NCI-H2081 treated with DMSO at 0.1 percent for 48 hours (cell line): Measurements from ENCODE around the gene LIMS1.
"Not testable (repeated sequence)": the region's sequence is repeated elsewhere in the genome, so short reads cannot be mapped to it uniquely, and the experiment has no call there.

Experiments
- DNase-seq: peaks from one replicate; lab custom pipeline; 2025; lab: John Stamatoyannopoulos, UW

The LIMS1 gene

DNA sequence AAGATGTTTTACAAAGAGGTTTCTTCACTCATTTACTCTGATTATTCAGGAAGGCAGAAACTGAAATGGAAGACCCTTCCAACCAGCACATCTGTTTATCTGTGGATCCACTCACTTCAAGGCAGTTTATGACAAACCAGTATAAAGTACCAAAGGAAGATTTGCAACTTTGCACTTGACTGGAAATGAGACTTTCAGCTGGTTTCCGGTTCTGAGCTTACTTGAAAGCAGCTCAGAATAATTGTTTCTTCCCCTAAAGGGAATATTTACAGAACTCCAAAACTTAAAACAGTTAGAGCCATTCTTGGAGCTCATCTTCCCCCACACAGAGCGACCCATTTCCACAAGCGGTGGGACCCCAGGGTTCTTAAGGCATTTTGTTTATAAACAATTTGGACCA, 129.8 kb downstream of the LIMS1 start:
- DNase-seq: not testable (repeated sequence)

DNA sequence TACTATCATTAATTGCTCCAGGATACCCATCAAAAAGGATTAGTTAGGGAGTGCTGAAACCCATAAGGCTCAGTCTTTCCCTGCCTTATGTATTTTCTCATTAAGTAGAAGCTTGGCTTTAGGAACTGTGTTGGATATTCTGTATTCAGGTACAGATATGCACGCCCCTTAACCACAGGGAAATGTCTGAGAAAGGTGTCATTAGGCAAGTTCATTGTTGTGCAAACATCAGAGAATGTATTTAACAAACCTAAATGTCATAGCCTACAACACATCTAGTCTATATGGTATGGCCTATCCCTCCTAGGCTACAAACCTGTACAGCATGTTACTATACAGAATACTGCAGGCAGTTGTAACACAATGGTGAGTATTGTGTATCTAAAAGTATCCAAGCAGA, 130.7 kb downstream of the LIMS1 start:
- DNase-seq: not testable (repeated sequence)

DNA sequence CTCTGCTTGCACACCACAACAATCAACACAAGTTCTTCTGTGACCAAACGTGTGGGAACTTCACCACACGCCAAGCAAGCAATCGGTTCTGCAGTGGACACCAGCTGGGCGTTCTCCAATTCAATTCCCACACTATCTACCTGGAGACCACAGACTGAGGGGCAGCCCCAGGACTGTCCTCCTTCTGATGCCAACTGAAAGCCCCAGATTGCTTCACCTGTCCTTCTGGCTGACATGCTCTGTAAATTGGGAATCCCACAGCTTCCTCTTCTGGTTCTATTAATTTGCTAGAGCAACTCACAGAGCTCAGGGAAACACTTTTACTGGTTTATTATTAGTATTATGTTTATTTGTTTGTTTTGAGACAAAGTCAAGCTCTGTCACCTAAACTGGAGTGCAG, 131.7 kb downstream of the LIMS1 start:
- not testable (repeated sequence) for DNase-seq

DNA sequence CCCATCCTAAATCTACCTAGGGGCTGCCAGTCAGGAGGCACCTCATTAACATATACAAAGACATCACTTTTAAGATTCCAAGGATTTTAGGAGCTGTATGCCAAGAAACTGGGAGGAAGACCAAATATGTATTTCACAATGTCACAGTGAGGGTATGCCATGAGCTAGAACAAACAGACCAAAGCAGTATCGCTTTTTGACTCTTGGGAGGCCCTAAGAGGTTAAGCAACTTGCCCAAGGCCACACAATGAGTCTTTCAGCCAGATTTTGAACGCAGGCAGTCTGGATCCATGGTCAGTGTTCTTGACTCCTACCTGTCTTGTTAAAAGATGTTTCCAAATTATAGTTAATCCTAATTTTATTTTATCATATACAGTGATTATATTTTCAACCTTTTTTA, 132.9 kb downstream of the LIMS1 start:
- DNase-seq: not testable (repeated sequence)

DNA sequence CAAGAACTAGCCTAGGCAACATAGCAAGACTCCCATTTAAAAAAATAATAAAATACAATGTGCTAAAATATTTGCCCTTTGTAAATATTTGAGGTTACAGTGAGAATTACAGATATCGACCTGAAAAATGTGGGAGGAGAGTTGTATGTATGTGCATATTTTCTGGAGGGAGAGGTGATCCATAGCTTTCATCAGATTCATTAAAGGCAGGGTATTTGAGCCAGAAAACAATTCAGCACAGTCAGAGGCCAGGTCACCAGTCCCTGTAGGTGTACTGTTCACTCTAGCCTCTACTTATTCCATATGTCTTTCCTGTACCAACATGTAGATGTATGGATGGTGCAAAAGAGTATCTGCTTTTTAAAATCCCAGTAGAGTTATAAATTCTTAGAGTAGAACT, 136.0 kb downstream of the LIMS1 start:
- not testable (repeated sequence) for DNase-seq

DNA sequence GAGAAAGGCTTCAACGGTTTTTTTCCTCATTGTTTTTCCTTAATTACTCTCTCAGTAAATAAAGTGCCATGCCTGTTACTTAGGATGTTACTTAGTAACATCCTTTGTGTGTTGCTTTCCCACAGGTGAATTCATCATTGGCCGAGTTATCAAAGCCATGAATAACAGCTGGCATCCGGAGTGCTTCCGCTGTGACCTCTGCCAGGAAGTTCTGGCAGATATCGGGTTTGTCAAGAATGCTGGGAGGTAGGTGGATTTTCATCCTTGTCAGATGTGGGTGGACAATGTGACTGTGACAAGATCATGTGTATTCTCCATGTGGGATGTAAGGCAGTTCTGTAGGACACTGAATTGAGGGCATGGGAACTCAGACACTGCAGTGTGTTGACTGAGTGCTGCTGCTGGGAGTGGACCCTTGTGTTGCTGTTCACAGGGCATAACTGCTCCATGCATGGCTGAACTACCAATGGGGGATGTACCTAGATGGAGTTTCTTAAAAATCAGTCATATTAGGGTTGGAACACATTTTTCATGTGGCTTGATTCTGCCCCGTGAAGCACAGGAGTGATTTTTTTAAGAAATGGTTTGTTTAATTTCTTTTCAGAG, 138.0 kb downstream of the LIMS1 start:
- DNase-seq: not testable (repeated sequence)

DNA sequence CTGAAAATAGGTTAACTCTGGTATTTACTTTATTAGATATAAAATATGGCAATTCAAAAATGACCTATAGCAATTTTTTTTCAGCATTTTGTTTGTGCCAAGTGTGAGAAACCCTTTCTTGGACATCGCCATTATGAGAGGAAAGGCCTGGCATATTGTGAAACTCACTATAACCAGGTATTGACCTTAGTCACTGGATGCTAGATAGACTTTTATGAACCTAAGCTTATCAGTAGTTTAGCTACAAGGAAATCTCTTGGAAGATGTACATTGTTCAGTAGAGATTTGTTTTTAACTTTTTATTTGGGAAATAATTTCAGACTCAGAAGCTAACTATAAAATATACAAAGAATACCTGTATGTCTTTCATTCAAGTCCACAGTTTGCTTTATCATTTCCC, 142.3 kb downstream of the LIMS1 start:
- DNase-seq: not testable (repeated sequence)

DNA sequence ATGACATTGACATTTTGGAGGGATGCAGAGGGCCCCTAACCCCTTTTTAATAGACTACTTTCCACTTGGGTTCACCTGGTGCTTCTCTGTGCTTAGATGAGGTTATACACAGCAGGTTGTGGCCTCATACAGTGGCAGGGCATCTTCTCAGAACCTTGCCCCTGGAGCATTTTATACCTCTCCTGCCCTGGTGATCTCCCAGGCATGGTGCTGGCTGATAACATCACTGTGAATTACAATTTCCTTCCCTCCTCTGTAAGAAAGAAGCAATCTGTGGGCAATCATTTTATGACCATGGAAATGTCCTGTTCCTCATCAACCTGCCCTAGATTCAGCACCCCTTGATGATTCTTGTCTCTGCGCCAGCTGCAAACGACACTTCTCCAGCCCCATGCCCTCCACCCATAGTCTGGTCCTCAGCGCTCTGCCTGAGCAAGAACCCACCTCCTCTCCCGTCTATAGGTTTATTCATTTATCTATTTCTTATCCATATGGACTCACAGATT, 143.0 kb downstream of the LIMS1 start:
- not testable (repeated sequence) for DNase-seq

DNA sequence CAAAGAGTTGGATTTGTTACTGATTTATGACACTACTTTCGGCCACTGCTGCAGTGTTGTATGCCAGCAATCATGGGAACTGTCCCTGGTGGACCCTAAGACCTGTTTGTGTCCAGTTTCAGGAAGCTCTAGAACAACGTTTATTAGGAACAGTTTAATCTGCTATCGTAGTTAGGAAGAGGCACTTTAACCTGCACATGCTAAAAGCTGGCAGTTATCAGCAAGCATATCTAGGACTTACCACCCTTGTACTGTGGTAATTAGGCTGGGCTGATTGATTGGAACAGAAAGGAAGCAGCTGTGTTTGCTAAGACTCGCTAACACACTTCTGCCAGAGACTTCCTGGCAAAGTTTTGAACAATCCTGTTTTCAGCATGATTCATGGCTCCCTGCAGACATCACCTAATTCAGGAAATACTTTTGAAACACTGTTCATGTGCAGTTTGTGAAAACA, 144.0 kb downstream of the LIMS1 start:
- DNase-seq: peak; percentile 20

DNA sequence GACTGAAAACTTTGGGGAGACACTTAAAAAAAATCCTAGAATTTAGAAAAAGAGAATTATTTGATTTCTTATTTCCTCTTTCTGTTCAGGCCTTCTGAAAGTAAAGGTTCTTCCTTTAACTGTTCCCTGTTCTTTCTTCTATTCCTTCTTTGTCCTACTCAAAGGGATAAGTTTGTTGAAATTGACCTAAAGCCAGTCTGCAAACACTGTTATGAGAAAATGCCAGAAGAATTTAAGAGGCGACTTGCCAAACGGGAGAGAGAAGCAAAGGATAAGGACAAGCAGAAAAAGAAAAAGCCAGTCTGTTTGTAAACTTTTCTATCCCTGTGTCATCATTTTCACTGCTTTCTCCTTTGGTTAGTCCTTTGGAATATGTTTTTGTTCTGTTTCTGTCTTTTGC, 146.5 kb downstream of the LIMS1 start:
- DNase-seq: not testable (repeated sequence)

DNA sequence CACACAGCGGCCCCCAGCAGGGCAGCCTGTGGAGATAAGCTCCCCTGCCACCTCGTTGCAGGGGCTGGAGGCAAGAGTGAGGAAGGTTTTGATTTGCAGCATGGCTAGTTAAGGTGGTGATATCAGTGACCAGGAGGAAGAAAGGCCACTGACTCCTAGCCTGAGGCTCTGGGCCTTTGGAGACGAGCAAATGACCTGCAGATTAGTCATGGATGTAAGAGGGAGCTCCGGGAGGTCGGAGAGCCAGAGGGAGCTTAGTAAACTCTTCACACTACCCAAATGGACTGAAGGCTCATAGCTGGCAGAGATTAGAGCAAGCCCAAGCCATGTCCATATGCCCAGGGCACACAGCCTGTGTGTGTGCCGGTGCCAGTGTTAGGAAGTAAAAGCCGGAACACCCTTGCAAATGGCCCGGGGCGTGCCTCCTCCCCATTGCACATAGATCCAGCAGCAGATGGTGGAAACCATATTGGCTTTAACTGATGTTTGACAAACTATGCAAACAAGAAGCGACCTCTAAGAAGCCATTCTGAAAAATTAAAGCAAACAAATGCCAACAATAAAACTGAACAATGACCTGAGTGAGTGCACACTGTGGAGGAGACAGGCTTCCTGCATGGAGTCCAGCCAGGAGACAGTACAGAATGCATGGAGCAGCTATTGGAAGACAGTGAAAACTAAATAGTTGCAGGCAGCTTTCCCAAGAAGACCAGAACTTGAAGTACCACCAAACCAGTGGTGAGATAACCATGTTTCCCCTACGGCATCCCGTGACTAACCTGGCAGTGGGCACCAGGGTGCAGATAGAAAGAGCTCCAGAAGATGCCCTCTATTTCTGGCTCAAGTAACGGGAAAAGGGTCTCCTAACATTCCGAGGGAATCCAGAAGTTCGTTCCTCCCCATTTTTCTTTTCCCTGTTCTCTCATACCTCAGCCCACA, 154.8 kb downstream of the LIMS1 start:
- peak; percentile 72 for DNase-seq

DNA sequence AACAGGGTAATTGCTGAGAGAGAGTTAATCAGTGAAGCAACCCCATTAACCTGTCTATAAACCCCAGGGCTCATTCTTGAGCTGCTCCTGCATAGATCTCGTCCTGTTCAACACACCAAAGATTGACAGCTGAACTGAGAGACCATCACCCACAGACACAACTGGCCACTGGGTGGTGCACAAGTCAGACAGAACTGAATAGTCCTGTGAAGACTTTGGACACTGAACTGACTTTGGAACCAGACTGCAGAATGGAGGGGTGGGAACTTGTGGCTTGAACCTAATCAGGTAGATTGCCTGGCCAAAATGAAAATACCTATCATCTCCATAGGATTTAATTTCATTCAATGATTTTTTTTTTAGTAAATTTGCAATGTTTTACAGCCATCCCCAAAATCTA, 155.7 kb downstream of the LIMS1 start:
- DNase-seq: not testable (repeated sequence)

DNA sequence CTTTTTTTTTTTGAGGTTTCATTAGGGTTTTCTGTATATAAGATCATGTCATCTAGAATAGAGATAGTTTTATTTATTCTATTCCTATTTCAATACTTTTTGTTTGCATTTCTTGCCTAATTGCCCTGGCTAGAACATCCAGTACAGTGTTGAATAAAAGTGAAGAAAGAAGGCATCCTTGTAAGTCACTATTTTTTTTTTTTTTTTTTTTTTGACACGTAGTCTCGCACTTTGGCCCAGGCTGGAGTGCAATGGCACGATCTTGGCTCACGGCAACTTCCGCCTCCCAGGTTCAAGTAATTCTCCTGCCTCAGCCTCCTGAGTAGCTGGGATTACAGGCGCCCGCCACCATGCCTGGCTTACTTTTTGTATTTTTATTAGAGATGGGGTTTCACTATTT, 157.2 kb downstream of the LIMS1 start:
- no peak for DNase-seq

DNA sequence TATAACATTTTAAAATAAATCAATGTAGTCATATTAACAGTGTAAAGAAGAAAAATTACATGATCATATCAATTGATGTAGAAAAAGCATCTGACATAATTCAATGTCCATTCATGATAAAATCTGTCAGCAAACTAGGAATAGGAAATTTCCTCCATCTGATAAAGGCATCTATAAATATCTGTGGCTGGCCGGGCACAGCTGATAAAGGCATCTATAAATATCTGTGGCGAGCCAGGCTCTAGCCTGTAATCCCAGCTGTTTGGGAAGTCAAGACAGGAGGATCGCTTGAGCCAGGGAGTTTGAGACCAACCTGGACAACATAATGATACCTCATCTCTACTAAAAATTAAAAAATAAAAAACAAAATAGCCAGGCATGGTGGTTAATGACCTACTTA, 166.9 kb downstream of the LIMS1 start:
- no peak for DNase-seq

DNA sequence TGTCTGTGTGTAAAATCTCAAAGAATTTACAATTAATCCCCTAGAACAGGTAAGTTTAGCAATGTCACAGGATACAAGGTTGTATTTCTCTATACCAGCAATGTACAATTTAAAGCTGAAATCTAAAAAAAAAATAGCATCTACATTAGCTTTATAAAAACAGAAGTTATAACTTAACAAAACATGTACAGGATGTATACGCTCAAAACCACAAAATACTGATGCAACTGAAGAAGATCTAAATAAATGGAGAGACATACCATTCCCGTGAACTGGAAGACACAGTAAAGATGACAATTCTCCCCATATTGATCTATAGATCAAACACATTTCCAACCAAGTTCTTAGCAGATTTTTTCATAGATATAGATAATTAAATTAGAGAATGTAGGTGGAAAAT, 167.5 kb downstream of the LIMS1 start:
- no peak for DNase-seq

DNA sequence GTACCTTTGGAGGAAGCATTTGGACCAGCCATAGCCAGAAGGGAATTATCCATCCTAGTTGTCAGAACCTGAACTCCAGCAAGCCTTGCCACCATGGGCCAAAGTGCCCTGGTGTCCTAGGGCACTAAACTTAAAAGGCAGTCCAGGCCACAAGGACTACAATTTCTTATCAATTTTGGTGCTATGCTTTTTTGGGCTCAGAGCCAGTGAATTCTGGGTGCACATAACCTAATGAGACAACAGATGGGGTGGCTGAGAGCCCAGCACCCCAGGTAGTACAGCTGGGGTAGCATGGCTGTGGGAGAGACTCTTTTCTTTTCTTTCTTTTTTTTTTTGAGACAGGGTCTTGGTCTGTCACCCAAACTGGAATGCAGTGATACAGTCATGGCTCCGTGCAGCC, 170.6 kb downstream of the LIMS1 start:
- DNase-seq: no peak

DNA sequence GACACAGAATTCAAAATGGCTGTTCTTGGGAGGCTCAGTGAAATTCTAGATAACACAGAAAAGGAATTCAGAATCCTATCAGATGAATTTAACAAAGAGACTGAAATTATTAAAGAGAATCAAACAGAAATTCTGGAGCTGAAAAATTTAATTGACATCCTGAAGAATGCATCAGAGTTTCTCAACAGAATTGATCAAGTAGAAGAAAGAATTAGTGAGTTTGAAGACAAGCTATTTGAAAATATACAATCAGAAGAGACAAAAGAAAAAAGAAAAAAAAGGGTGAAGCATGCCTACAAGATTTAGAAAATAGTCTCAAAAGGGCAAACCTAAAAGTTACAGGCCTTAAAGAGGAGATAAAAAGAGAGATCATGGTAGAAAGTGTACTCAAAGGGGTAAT, 173.0 kb downstream of the LIMS1 start:
- DNase-seq: no peak

DNA sequence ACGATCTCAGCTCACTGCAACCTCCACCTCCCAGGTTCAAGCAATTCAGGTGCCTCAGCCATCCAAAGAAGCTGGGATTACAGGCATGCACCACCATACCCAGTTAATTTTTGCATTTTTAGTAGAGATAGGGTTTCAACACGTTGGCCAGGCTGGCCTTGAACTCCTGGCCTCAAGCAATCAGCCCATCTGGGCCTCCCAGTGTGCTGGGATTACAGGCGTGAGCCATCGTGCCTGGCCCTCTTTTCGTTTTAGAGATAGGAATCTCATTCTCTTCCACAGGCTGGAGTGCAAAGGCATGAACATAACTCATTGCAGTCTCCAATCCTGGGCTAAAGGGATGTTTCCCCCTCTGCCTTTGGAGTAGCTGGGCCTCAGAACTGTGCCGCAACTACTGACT, 182.7 kb downstream of the LIMS1 start:
- DNase-seq: not testable (repeated sequence)

DNA sequence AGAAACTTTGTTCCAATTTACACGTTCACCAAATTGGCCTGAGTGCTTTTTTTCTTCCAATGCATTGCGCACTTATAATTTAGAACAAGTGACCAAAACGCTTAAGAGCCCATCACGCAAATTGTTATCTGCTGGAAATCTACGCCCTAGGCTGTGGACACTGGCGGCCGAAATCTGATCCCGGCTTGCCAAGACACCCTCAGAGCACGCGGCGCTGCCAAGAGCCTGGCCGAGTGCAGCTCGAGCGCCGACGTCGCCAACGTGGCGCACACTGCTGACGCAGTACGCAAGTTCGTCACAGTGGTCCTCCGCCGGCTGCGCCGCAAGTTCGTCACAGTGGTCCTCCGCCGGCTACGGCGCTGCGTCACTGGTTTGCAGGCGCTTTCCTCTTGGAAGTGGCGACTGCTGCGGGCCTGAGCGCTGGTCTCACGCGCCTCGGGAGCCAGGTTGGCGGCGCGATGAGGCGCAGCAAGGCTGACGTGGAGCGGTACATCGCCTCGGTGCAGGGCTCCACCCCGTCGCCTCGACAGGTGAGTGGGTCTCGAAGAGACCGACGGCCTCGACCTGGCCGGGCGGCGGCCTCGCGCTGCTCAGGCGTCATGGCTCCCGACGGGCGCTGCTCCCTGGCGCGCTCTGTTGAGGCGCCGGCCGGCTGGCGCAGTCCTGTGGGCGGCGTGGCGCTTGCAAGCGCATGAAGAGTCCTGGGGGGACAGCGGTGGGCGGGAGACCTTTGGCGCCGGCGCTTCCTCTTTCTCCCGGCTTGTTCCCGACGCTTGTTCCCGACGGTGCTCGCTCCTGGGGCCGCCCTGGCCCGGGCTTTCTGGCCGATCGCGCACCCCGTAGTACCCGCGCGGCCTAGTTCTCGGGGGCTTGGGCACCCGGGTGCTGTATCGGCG, 185.1 kb downstream of the LIMS1 start, which contains the start of gene RANBP2:
Gene RANBP2 (plus strand): TSS at position 334 of the 896 bp plus-strand sequence. CDS start 125 bp downstream, at position 459.
- peak; percentile 82 for DNase-seq

DNA sequence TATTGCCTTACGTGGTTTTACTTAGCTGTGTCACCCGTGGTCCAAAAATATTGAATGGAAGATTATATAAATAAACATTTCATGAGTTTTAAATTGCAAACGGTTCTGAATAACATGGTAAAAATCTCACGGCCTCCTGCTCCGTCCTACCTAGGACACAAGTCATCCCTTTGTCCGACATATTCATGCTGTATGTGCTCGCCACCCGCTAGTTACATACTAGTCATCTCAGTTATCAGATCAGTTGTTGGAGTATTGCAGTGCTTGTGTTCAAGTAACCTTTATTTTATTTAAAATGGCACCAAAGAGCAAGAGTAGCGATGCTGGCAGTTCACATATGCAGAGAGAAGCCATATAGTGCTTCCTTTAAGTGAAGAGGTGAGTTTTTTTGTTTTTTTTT, 191.8 kb downstream of the LIMS1 start:
- DNase-seq: not testable (repeated sequence)

DNA sequence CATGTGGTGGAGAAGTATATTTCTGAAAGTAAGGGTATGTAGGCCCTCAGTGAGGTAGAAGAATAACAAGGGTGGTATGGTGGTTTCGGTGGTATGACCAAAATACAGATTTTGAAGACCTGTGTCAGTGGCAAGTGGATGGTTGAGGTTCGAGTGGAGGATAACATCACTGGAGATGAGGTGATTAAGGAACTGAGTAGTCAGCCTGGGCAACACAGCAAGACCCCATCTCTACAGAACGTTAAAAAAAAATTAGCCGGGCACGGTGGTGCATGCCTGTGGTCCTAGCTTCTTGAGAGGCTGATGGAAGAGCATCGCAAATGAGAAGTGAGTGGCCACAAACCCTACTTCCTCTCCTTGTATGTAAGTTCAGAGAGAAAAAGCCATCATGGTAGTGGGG, 200.4 kb downstream of the LIMS1 start:
- DNase-seq: not testable (repeated sequence)
